Stimulated activated CD4-positive, alpha-beta T cell treated with anti-CD3 and anti-CD28 coated beads, Interleukin-15, amount 100 ng/mL, for 1 hour (primary cell): ENCODE results near the gene PPT2.

Experiments
- DNase-seq, 2 donors: peaks; one replicate each; pipeline ENCODE4 v3.0.0-alpha.2; 2020; ENCODE audit warnings: low read depth in 1 of 2, low spot score in 1 of 2

PPT2 gene

GRCh38 chr6:32153564-32154513 lies at the start of gene PPT2:
TSS of gene PPT2 (plus strand) at chr6:32154141. CDS start at chr6:32154595, 454 bp downstream.
- peak; percentile 37 to 48 for DNase-seq

- no peak for DNase-seq
Observed at GRCh38 chr6:32105433-32105832, 48.5 kb upstream of the PPT2 start.

GRCh38 chr6:32107406-32107805 lies 46.5 kb upstream of the PPT2 start:
- DNase-seq = no peak

GRCh38 chr6:32108094-32108627 lies 45.8 kb upstream of the PPT2 start:
- DNase-seq = no peak

GRCh38 chr6:32108727-32109113 lies 45.2 kb upstream of the PPT2 start:
- DNase-seq = no peak

GRCh38 chr6:32109114-32109764 lies 44.7 kb upstream of the PPT2 start, which contains the start of gene TNXB:
TSS of gene TNXB (minus strand) at chr6:32109338. CDS start at chr6:32098198, 11,140 bp downstream.
- DNase-seq = no peak

- no peak for DNase-seq
Observed at GRCh38 chr6:32109765-32110160, 44.2 kb upstream of the PPT2 start.

- DNase-seq = no peak
Observed at GRCh38 chr6:32110632-32111031, 43.3 kb upstream of the PPT2 start.

- DNase-seq = no peak
Observed at GRCh38 chr6:32111424-32112066, 42.4 kb upstream of the PPT2 start.

GRCh38 chr6:32112431-32112980 lies 41.4 kb upstream of the PPT2 start:
- DNase-seq = no peak

GRCh38 chr6:32113386-32114352 lies 40.3 kb upstream of the PPT2 start:
- DNase-seq = no peak

- no peak for DNase-seq
Observed at GRCh38 chr6:32114796-32115195, 39.1 kb upstream of the PPT2 start.

- DNase-seq = no peak
Observed at GRCh38 chr6:32115623-32116022, 38.3 kb upstream of the PPT2 start.

GRCh38 chr6:32116674-32117073 lies 37.3 kb upstream of the PPT2 start:
- no peak for DNase-seq

- no peak for DNase-seq
Observed at GRCh38 chr6:32117461-32117860, 36.5 kb upstream of the PPT2 start.

- DNase-seq = peak; percentile 32 to 51
Observed at GRCh38 chr6:32118782-32119628, 34.9 kb upstream of the PPT2 start.

GRCh38 chr6:32120573-32121059 lies 33.3 kb upstream of the PPT2 start:
- DNase-seq = no peak

GRCh38 chr6:32123681-32124080 lies 30.3 kb upstream of the PPT2 start:
- no peak for DNase-seq

- DNase-seq = no peak
Observed at GRCh38 chr6:32126880-32127279, 27.1 kb upstream of the PPT2 start.
